Choroid plexus epithelial cell (primary cell): ENCODE measurements around the gene SHC3.

Experiments
- DNase-seq: peaks from one replicate; pipeline ENCODE4 v3.0.0-alpha.2; 2010; ENCODE audit warnings: low read depth
- H3K4me3 ChIP-seq: 2 replicates; pipeline ENCODE4 v1.5.1; 2011; ENCODE audit warnings: low read depth, mild to moderate bottlenecking, control low read depth, low read length, moderate library complexity
- CTCF ChIP-seq: conservative IDR thresholded peaks from 2 replicates; pipeline ENCODE4 v1.5.1; 2011; ENCODE audit warnings: low read depth, mild to moderate bottlenecking, control low read depth, inconsistent platforms, low read length, moderate library complexity

SHC3 gene

GRCh38 chr9:88996921-88997235 is 181.7 kb downstream of the SHC3 start:
- no peak for TF ChIP-seq CTCF
- DNase-seq, result no peak
- no peak overlapping the region for H3K4me3 ChIP-seq

GRCh38 chr9:88996046-88996920 is 182.3 kb downstream of the SHC3 start:
- no peak overlapping the region for H3K4me3 ChIP-seq
- DNase-seq, result no peak
- no peak for TF ChIP-seq CTCF

GRCh38 chr9:88995627-88996026 is 183.0 kb downstream of the SHC3 start:
- no peak for DNase-seq
- no peak for TF ChIP-seq CTCF
- peak overlapping the region; percentile 88 for H3K4me3 ChIP-seq

- no peak for TF ChIP-seq CTCF
- H3K4me3 ChIP-seq, result peak overlapping the region; percentile 88
- DNase-seq, result peak; percentile 55
Observed at GRCh38 chr9:88995200-88995577, 183.4 kb downstream of the SHC3 start.

GRCh38 chr9:88994469-88995199 is 184.0 kb downstream of the SHC3 start:
- peak; percentile 68 for DNase-seq
- TF ChIP-seq CTCF, result no peak
- H3K4me3 ChIP-seq, result peak overlapping the region; percentile 88

- H3K4me3 ChIP-seq, result peak overlapping the region; percentile 88
- no peak for TF ChIP-seq CTCF
- peak; percentile 45 for DNase-seq
Observed at GRCh38 chr9:88993871-88994460, 184.7 kb downstream of the SHC3 start.
